ENCODE data around the gene MCCC2. TPM values are rescaled to one million over a fixed set of nuclear protein-coding genes. Genes with fewer than 3 reads are reported as not detected.

Gene MCCC2
- total RNA-seq, 1 donor from 2014 or later = 31.4 TPM

- ATAC-seq = no peak
- Histone ChIP-seq H3K27me3 (ENCODE audit: low read depth) (no peaks in the 10 kb centered on the region), H3K9me3 (no peaks in the 10 kb centered on the region), H3K4me3 (no peak overlapping the region), H3K27ac (no peak overlapping the region), H3K4me1 (no peaks in the 10 kb centered on the region), H3K36me3 (peaks cover 50% of the 10 kb centered on the region)
- intact Hi-C loops (cut with DNase I) = no loop called here
- no peak for TF ChIP-seq CTCF (IDR thresholded peaks at IDR 0.05)
- DNase-seq = no peak
Observed at GRCh38 chr5:71631070-71631469, 43.9 kb downstream of the MCCC2 start.

- no peak for DNase-seq
- intact Hi-C loops (cut with DNase I) = no loop called here
- no peak overlapping the region for H3K27ac ChIP-seq
Observed at GRCh38 chr5:71632168-71632567, 45.0 kb downstream of the MCCC2 start.

GRCh38 chr5:71633255-71634155 is 46.4 kb downstream of the MCCC2 start:
- no peaks in the 10 kb centered on the region for H3K4me1 ChIP-seq
- no peak for ATAC-seq
- no peak overlapping the region for H3K4me3 ChIP-seq
- no peak for DNase-seq
- H3K9me3 ChIP-seq = no peaks in the 10 kb centered on the region
- no peaks in the 10 kb centered on the region for H3K27me3 ChIP-seq (ENCODE audit: low read depth)
- intact Hi-C loops (cut with DNase I) = no loop called here
- TF ChIP-seq CTCF (IDR thresholded peaks at IDR 0.05) = no peak
- peaks cover 56% of the 10 kb centered on the region for H3K36me3 ChIP-seq
- H3K27ac ChIP-seq = no peak overlapping the region

More at GRCh38 chr5:71632168-71632567, 45.0 kb downstream of the MCCC2 start:
- no peaks in the 10 kb centered on the region for H3K4me1 ChIP-seq
- no peak overlapping the region for H3K4me3 ChIP-seq
- no peak for TF ChIP-seq CTCF (IDR thresholded peaks at IDR 0.05)
- no peak for ATAC-seq
- H3K36me3 ChIP-seq = peaks cover 50% of the 10 kb centered on the region
- no peaks in the 10 kb centered on the region for H3K9me3 ChIP-seq
- H3K27me3 ChIP-seq (ENCODE audit: low read depth) = no peaks in the 10 kb centered on the region

GRCh38 chr5:71637133-71637532 is 50.0 kb downstream of the MCCC2 start:
- Histone ChIP-seq H3K27ac (no peak overlapping the region), H3K4me3 (no peak overlapping the region), H3K27me3 (ENCODE audit: low read depth) (no peaks in the 10 kb centered on the region), H3K4me1 (no peaks in the 10 kb centered on the region), H3K36me3 (peaks cover 86% of the 10 kb centered on the region), H3K9me3 (no peaks in the 10 kb centered on the region)
- intact Hi-C loops (cut with DNase I) = no loop called here
- no peak for TF ChIP-seq CTCF (IDR thresholded peaks at IDR 0.05)
- ATAC-seq (no peak), DNase-seq (no peak)

- no peak for DNase-seq
- H3K9me3 ChIP-seq = no peaks in the 10 kb centered on the region
- H3K4me1 ChIP-seq = no peaks in the 10 kb centered on the region
- H3K27me3 ChIP-seq (ENCODE audit: low read depth) = no peaks in the 10 kb centered on the region
- no peak for ATAC-seq
- H3K36me3 ChIP-seq = peaks cover 71% of the 10 kb centered on the region
- H3K4me3 ChIP-seq = no peak overlapping the region
- no peak for TF ChIP-seq CTCF (IDR thresholded peaks at IDR 0.05)
- intact Hi-C loops (cut with DNase I) = no loop called here
- H3K27ac ChIP-seq = no peak overlapping the region
Observed at GRCh38 chr5:71640408-71640807, 53.3 kb downstream of the MCCC2 start.

Data from lower lobe of right lung (tissue), 2 donors.